Measurements from ENCODE around the gene RGS4.

RGS4 gene

GRCh38 chr1:163082971-163083370 lies 13.8 kb downstream of the RGS4 start:
- H3K9ac ChIP-seq (ENCODE audit: low read depth, low read length, poor library complexity, severe bottlenecking): no peak overlapping the region
- H3K4me2 ChIP-seq (ENCODE audit: low read depth, low read length, poor library complexity, severe bottlenecking): no peak overlapping the region
- H3F3A ChIP-seq (ENCODE audit: low read depth): no peaks in the 10 kb centered on the region
- H4K20me1 ChIP-seq (ENCODE audit: insufficient read depth, low read length, poor library complexity, severe bottlenecking): no peaks in the 10 kb centered on the region
- no peak for TF ChIP-seq EZH2phosphoT487 (IDR thresholded peaks at IDR 0.05; ENCODE audit: borderline replicate concordance)
- TF ChIP-seq, protein P1, sequence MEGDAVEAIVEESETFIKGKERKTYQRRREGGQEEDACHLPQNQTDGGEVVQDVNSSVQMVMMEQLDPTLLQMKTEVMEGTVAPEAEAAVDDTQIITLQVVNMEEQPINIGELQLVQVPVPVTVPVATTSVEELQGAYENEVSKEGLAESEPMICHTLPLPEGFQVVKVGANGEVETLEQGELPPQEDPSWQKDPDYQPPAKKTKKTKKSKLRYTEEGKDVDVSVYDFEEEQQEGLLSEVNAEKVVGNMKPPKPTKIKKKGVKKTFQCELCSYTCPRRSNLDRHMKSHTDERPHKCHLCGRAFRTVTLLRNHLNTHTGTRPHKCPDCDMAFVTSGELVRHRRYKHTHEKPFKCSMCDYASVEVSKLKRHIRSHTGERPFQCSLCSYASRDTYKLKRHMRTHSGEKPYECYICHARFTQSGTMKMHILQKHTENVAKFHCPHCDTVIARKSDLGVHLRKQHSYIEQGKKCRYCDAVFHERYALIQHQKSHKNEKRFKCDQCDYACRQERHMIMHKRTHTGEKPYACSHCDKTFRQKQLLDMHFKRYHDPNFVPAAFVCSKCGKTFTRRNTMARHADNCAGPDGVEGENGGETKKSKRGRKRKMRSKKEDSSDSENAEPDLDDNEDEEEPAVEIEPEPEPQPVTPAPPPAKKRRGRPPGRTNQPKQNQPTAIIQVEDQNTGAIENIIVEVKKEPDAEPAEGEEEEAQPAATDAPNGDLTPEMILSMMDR (conservative IDR thresholded peaks at IDR 0.05; ENCODE audit: low read length): no peak
- no peaks in the 10 kb centered on the region for H3K4me1 ChIP-seq (ENCODE audit: insufficient read depth, low read length, poor library complexity, severe bottlenecking)
- H3K36me3 ChIP-seq (ENCODE audit: insufficient read depth, low read length): no peaks in the 10 kb centered on the region
- no peak overlapping the region for H2AFZ ChIP-seq (ENCODE audit: low read length)
- H3K4me3 ChIP-seq (ENCODE audit: low read length, poor library complexity, severe bottlenecking): no peak overlapping the region
- no peaks in the 10 kb centered on the region for H3K79me2 ChIP-seq (ENCODE audit: insufficient read depth, low read length)
- H3K9me2 ChIP-seq (replicated peaks; ENCODE audit: low read depth, low read length): no peaks in the 10 kb centered on the region
- no peaks in the 10 kb centered on the region for H3K27me3 ChIP-seq (ENCODE audit: insufficient read depth, low read length, poor library complexity, severe bottlenecking)
- H3K9me3 ChIP-seq (ENCODE audit: insufficient read depth, low read depth, low read length): no peaks in the 10 kb centered on the region

DNA sequence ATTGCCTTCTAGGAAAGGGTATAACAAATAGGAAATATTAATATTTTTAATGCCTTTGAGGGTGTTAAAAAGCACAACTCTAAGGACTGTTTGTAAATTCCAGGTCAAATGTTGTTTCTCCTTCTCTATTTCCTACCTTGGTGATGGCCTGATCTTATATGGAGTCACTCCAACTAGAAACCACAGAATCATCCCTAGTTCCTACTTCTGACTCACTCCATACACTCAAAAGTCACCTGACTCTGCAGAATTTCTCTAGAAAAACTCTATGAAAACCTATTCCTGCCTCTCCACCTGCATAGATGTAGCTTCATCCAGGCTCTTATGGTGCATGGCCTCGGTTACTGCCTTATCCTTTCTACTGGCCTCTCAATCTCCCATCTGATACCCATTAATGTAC lies 14.5 kb downstream of the RGS4 start:
- Histone ChIP-seq H3F3A (ENCODE audit: low read depth) (no peaks in the 10 kb centered on the region), H2AFZ (ENCODE audit: low read length) (no peak overlapping the region), H3K27me3 (ENCODE audit: insufficient read depth, low read length, poor library complexity, severe bottlenecking) (no peaks in the 10 kb centered on the region), H3K9me3 (ENCODE audit: insufficient read depth, low read depth, low read length) (no peaks in the 10 kb centered on the region), H3K4me1 (ENCODE audit: insufficient read depth, low read length, poor library complexity, severe bottlenecking) (no peaks in the 10 kb centered on the region), H3K4me2 (ENCODE audit: low read depth, low read length, poor library complexity, severe bottlenecking) (no peak overlapping the region), H3K4me3 (ENCODE audit: low read length, poor library complexity, severe bottlenecking) (no peak overlapping the region), H4K20me1 (ENCODE audit: insufficient read depth, low read length, poor library complexity, severe bottlenecking) (no peaks in the 10 kb centered on the region), H3K79me2 (ENCODE audit: insufficient read depth, low read length) (no peaks in the 10 kb centered on the region), H3K9ac (ENCODE audit: low read depth, low read length, poor library complexity, severe bottlenecking) (no peak overlapping the region), H3K9me2 (replicated peaks; ENCODE audit: low read depth, low read length) (no peaks in the 10 kb centered on the region), H3K36me3 (ENCODE audit: insufficient read depth, low read length) (no peaks in the 10 kb centered on the region)
- no peak for TF ChIP-seq EZH2phosphoT487 (IDR thresholded peaks at IDR 0.05; ENCODE audit: borderline replicate concordance)
- TF ChIP-seq, protein P1 (conservative IDR thresholded peaks at IDR 0.05; ENCODE audit: low read length): no peak

DNA sequence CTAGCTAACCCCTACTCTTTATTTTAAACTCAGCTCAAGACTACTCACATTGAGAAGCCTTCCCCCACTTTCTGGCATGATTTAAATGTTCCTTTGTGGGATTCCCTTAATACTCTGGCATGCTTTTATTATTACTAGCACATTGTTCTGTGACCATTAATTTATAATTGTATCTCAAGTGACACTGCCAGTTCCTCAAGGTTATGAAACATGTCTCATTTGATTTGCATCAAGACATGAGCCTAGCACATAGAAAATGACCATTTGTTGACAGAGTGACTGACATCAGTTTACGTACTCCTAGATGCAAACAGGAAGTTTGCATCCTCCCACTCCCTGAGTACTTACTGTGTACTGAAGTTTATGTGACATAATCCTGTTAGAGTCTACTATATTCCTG lies 15.2 kb downstream of the RGS4 start:
- Histone ChIP-seq H3F3A (ENCODE audit: low read depth) (no peaks in the 10 kb centered on the region), H3K4me3 (ENCODE audit: low read length, poor library complexity, severe bottlenecking) (no peak overlapping the region), H3K79me2 (ENCODE audit: insufficient read depth, low read length) (no peaks in the 10 kb centered on the region), H3K4me1 (ENCODE audit: insufficient read depth, low read length, poor library complexity, severe bottlenecking) (no peaks in the 10 kb centered on the region), H3K4me2 (ENCODE audit: low read depth, low read length, poor library complexity, severe bottlenecking) (no peak overlapping the region), H3K9me2 (replicated peaks; ENCODE audit: low read depth, low read length) (no peaks in the 10 kb centered on the region), H3K9ac (ENCODE audit: low read depth, low read length, poor library complexity, severe bottlenecking) (no peak overlapping the region), H3K36me3 (ENCODE audit: insufficient read depth, low read length) (no peaks in the 10 kb centered on the region), H2AFZ (ENCODE audit: low read length) (no peak overlapping the region), H3K27me3 (ENCODE audit: insufficient read depth, low read length, poor library complexity, severe bottlenecking) (no peaks in the 10 kb centered on the region), H3K9me3 (ENCODE audit: insufficient read depth, low read depth, low read length) (no peaks in the 10 kb centered on the region), H4K20me1 (ENCODE audit: insufficient read depth, low read length, poor library complexity, severe bottlenecking) (no peaks in the 10 kb centered on the region)
- TF ChIP-seq EZH2phosphoT487 (IDR thresholded peaks at IDR 0.05; ENCODE audit: borderline replicate concordance): no peak
- TF ChIP-seq, protein P1 (conservative IDR thresholded peaks at IDR 0.05; ENCODE audit: low read length): no peak
